ENCODE results near the gene P2RX3. TPM values are rescaled to one million over a fixed set of nuclear protein-coding genes. Genes with fewer than 3 reads are reported as not detected.
A peak's percentile ranks its signal among the peaks of the same experiment; 100 is the strongest.
"Not testable (repeated sequence)": the region's sequence is repeated elsewhere in the genome, so short reads cannot be mapped to it uniquely, and the experiment has no call there.

Gene P2RX3
- total RNA-seq, 1 donor from 2014 or later, result 1.6 TPM

GRCh38 chr11:57356268-57356667 lies 18.1 kb downstream of the P2RX3 start:
- Histone ChIP-seq H3K27ac (ENCODE audit: low read depth, low read length) (no peak overlapping the region), H3K4me1 (ENCODE audit: control insufficient read depth in 3 of 3, insufficient read depth in 3 of 3, low read length in 3 of 3) (peaks cover 26 to 40% (median 32%) of the 10 kb centered on the region in 3 donors), H3K9ac (ENCODE audit: low read depth in 1 of 3, low read length in 3 of 3) (no peak overlapping the region), H3K36me3 (ENCODE audit: control insufficient read depth in 3 of 3, insufficient read depth in 3 of 3, low read length in 3 of 3) (no peaks in the 10 kb centered on the region), H3K27me3 (ENCODE audit: control insufficient read depth in 3 of 3, insufficient read depth in 3 of 3, low read length in 3 of 3) (no peaks in the 10 kb centered on the region), H3K4me3 (ENCODE audit: low read length in 3 of 3) (no peak overlapping the region), H3K9me3 (ENCODE audit: control insufficient read depth in 3 of 3, low read length in 3 of 3) (no peaks in the 10 kb centered on the region)

GRCh38 chr11:57357310-57357709 lies 19.2 kb downstream of the P2RX3 start:
- peak overlapping the region; percentile 80 for H3K27ac ChIP-seq (ENCODE audit: low read depth, low read length)
- H3K4me1 ChIP-seq (ENCODE audit: control insufficient read depth in 3 of 3, insufficient read depth in 3 of 3, low read length in 3 of 3), result peaks cover 26 to 40% (median 32%) of the 10 kb centered on the region in 3 donors
- H3K9ac ChIP-seq (ENCODE audit: low read depth in 1 of 3, low read length in 3 of 3), result no peak overlapping the region
- no peaks in the 10 kb centered on the region for H3K9me3 ChIP-seq (ENCODE audit: control insufficient read depth in 3 of 3, low read length in 3 of 3)
- no peak overlapping the region for H3K4me3 ChIP-seq (ENCODE audit: low read length in 3 of 3)
- no peaks in the 10 kb centered on the region for H3K36me3 ChIP-seq (ENCODE audit: control insufficient read depth in 3 of 3, insufficient read depth in 3 of 3, low read length in 3 of 3)
- no peaks in the 10 kb centered on the region for H3K27me3 ChIP-seq (ENCODE audit: control insufficient read depth in 3 of 3, insufficient read depth in 3 of 3, low read length in 3 of 3)

- no peaks in the 10 kb centered on the region for H3K27me3 ChIP-seq (ENCODE audit: control insufficient read depth in 3 of 3, insufficient read depth in 3 of 3, low read length in 3 of 3)
- peak overlapping the region; percentile 80 for H3K27ac ChIP-seq (ENCODE audit: low read depth, low read length)
- H3K9me3 ChIP-seq (ENCODE audit: control insufficient read depth in 3 of 3, low read length in 3 of 3), result no peaks in the 10 kb centered on the region
- H3K9ac ChIP-seq (ENCODE audit: low read depth in 1 of 3, low read length in 3 of 3), result peak overlapping the region in 1 of 3 donors; percentile 25
- H3K4me3 ChIP-seq (ENCODE audit: low read length in 3 of 3), result no peak overlapping the region
- H3K36me3 ChIP-seq (ENCODE audit: control insufficient read depth in 3 of 3, insufficient read depth in 3 of 3, low read length in 3 of 3), result no peaks in the 10 kb centered on the region
- H3K4me1 ChIP-seq (ENCODE audit: control insufficient read depth in 3 of 3, insufficient read depth in 3 of 3, low read length in 3 of 3), result peaks cover 26 to 40% (median 32%) of the 10 kb centered on the region in 3 donors
These were observed 19.7 kb downstream of the P2RX3 start for GRCh38 chr11:57357856-57358255.

- Histone ChIP-seq H3K36me3 (ENCODE audit: control insufficient read depth in 3 of 3, insufficient read depth in 3 of 3, low read length in 3 of 3) (no peaks in the 10 kb centered on the region), H3K4me3 (ENCODE audit: low read length in 3 of 3) (no peak overlapping the region), H3K9me3 (ENCODE audit: control insufficient read depth in 3 of 3, low read length in 3 of 3) (no peaks in the 10 kb centered on the region), H3K27ac (ENCODE audit: low read depth, low read length) (peak overlapping the region; percentile 80), H3K27me3 (ENCODE audit: control insufficient read depth in 3 of 3, insufficient read depth in 3 of 3, low read length in 3 of 3) (no peaks in the 10 kb centered on the region), H3K4me1 (ENCODE audit: control insufficient read depth in 3 of 3, insufficient read depth in 3 of 3, low read length in 3 of 3) (peaks cover 26 to 40% (median 32%) of the 10 kb centered on the region in 3 donors), H3K9ac (ENCODE audit: low read depth in 1 of 3, low read length in 3 of 3) (peak overlapping the region in 2 of 3 donors; percentile 28 to 33)
These were observed 20.4 kb downstream of the P2RX3 start for GRCh38 chr11:57358543-57358961.

- peak overlapping the region in 2 of 3 donors; percentile 28 to 33 for H3K9ac ChIP-seq (ENCODE audit: low read depth in 1 of 3, low read length in 3 of 3)
- no peaks in the 10 kb centered on the region for H3K36me3 ChIP-seq (ENCODE audit: control insufficient read depth in 3 of 3, insufficient read depth in 3 of 3, low read length in 3 of 3)
- no peak overlapping the region for H3K4me3 ChIP-seq (ENCODE audit: low read length in 3 of 3)
- H3K4me1 ChIP-seq (ENCODE audit: control insufficient read depth in 3 of 3, insufficient read depth in 3 of 3, low read length in 3 of 3), result peaks cover 26 to 40% (median 32%) of the 10 kb centered on the region in 3 donors
- H3K9me3 ChIP-seq (ENCODE audit: control insufficient read depth in 3 of 3, low read length in 3 of 3), result no peaks in the 10 kb centered on the region
- H3K27ac ChIP-seq (ENCODE audit: low read depth, low read length), result peak overlapping the region; percentile 80
- no peaks in the 10 kb centered on the region for H3K27me3 ChIP-seq (ENCODE audit: control insufficient read depth in 3 of 3, insufficient read depth in 3 of 3, low read length in 3 of 3)
These were observed 20.8 kb downstream of the P2RX3 start for GRCh38 chr11:57358991-57359390.

- peak overlapping the region; percentile 80 for H3K27ac ChIP-seq (ENCODE audit: low read depth, low read length)
- no peaks in the 10 kb centered on the region for H3K9me3 ChIP-seq (ENCODE audit: control insufficient read depth in 3 of 3, low read length in 3 of 3)
- no peak overlapping the region for H3K4me3 ChIP-seq (ENCODE audit: low read length in 3 of 3)
- no peaks in the 10 kb centered on the region for H3K36me3 ChIP-seq (ENCODE audit: control insufficient read depth in 3 of 3, insufficient read depth in 3 of 3, low read length in 3 of 3)
- peak overlapping the region in 2 of 3 donors; percentile 28 to 33 for H3K9ac ChIP-seq (ENCODE audit: low read depth in 1 of 3, low read length in 3 of 3)
- no peaks in the 10 kb centered on the region for H3K27me3 ChIP-seq (ENCODE audit: control insufficient read depth in 3 of 3, insufficient read depth in 3 of 3, low read length in 3 of 3)
- peaks cover 26 to 40% (median 32%) of the 10 kb centered on the region in 3 donors for H3K4me1 ChIP-seq (ENCODE audit: control insufficient read depth in 3 of 3, insufficient read depth in 3 of 3, low read length in 3 of 3)
These were observed 21.2 kb downstream of the P2RX3 start for GRCh38 chr11:57359396-57359795.

- peak overlapping the region; percentile 80 for H3K27ac ChIP-seq (ENCODE audit: low read depth, low read length)
These were observed 21.9 kb downstream of the P2RX3 start for GRCh38 chr11:57359896-57360690.

GRCh38 chr11:57360991-57361390 lies 22.8 kb downstream of the P2RX3 start:
- Histone ChIP-seq H3K27me3 (ENCODE audit: control insufficient read depth in 3 of 3, insufficient read depth in 3 of 3, low read length in 3 of 3) (no peaks in the 10 kb centered on the region), H3K9ac (ENCODE audit: low read depth in 1 of 3, low read length in 3 of 3) (no peak overlapping the region), H3K36me3 (ENCODE audit: control insufficient read depth in 3 of 3, insufficient read depth in 3 of 3, low read length in 3 of 3) (no peaks in the 10 kb centered on the region), H3K9me3 (ENCODE audit: control insufficient read depth in 3 of 3, low read length in 3 of 3) (no peaks in the 10 kb centered on the region), H3K4me3 (ENCODE audit: low read length in 3 of 3) (no peak overlapping the region), H3K27ac (ENCODE audit: low read depth, low read length) (no peak overlapping the region), H3K4me1 (ENCODE audit: control insufficient read depth in 3 of 3, insufficient read depth in 3 of 3, low read length in 3 of 3) (peaks cover 19 to 33% (median 26%) of the 10 kb centered on the region in 3 donors)

More at GRCh38 chr11:57359896-57360690, 21.9 kb downstream of the P2RX3 start:
- Histone ChIP-seq H3K9ac (ENCODE audit: low read depth in 1 of 3, low read length in 3 of 3) (peak overlapping the region in 2 of 3 donors; percentile 45 to 70), H3K4me1 (ENCODE audit: control insufficient read depth in 3 of 3, insufficient read depth in 3 of 3, low read length in 3 of 3) (peaks cover 19 to 34% (median 26%) of the 10 kb centered on the region in 3 donors), H3K4me3 (ENCODE audit: low read length in 3 of 3) (no peak overlapping the region), H3K27me3 (ENCODE audit: control insufficient read depth in 3 of 3, insufficient read depth in 3 of 3, low read length in 3 of 3) (no peaks in the 10 kb centered on the region), H3K9me3 (ENCODE audit: control insufficient read depth in 3 of 3, low read length in 3 of 3) (no peaks in the 10 kb centered on the region), H3K36me3 (ENCODE audit: control insufficient read depth in 3 of 3, insufficient read depth in 3 of 3, low read length in 3 of 3) (no peaks in the 10 kb centered on the region)

- H3K27me3 ChIP-seq (ENCODE audit: control insufficient read depth in 3 of 3, insufficient read depth in 3 of 3, low read length in 3 of 3); H3K9ac ChIP-seq (ENCODE audit: low read depth in 1 of 3, low read length in 3 of 3); H3K27ac ChIP-seq (ENCODE audit: low read depth, low read length); H3K9me3 ChIP-seq (ENCODE audit: control insufficient read depth in 3 of 3, low read length in 3 of 3); H3K36me3 ChIP-seq (ENCODE audit: control insufficient read depth in 3 of 3, insufficient read depth in 3 of 3, low read length in 3 of 3); H3K4me3 ChIP-seq (ENCODE audit: low read length in 3 of 3): not testable (repeated sequence)
- peaks cover 19 to 30% (median 26%) of the 10 kb centered on the region in 3 donors for H3K4me1 ChIP-seq (ENCODE audit: control insufficient read depth in 3 of 3, insufficient read depth in 3 of 3, low read length in 3 of 3)
These were observed 23.3 kb downstream of the P2RX3 start for GRCh38 chr11:57361420-57361819.

- H3K36me3 ChIP-seq (ENCODE audit: control insufficient read depth in 3 of 3, insufficient read depth in 3 of 3, low read length in 3 of 3), result no peaks in the 10 kb centered on the region
- H3K9ac ChIP-seq (ENCODE audit: low read depth in 1 of 3, low read length in 3 of 3), result no peak overlapping the region
- H3K4me1 ChIP-seq (ENCODE audit: control insufficient read depth in 3 of 3, insufficient read depth in 3 of 3, low read length in 3 of 3), result peaks cover 19 to 30% (median 26%) of the 10 kb centered on the region in 3 donors
- no peaks in the 10 kb centered on the region for H3K9me3 ChIP-seq (ENCODE audit: control insufficient read depth in 3 of 3, low read length in 3 of 3)
- no peaks in the 10 kb centered on the region for H3K27me3 ChIP-seq (ENCODE audit: control insufficient read depth in 3 of 3, insufficient read depth in 3 of 3, low read length in 3 of 3)
- no peak overlapping the region for H3K4me3 ChIP-seq (ENCODE audit: low read length in 3 of 3)
- H3K27ac ChIP-seq (ENCODE audit: low read depth, low read length), result no peak overlapping the region
These were observed 23.8 kb downstream of the P2RX3 start for GRCh38 chr11:57361926-57362325.
